HG03095 (cell line): ENCODE measurements around the gene TOMM40.
A peak's percentile ranks its signal among the peaks of the same experiment; 100 is the strongest.
"Not testable (repeated sequence)": the region's sequence is repeated elsewhere in the genome, so short reads cannot be mapped to it uniquely, and the experiment has no call there.

Experiments
- ATAC-seq: cut with Tn5 transposase; IDR thresholded peaks from one replicate; pipeline ENCODE4 v1.9.1; 2021; ENCODE audit warnings: moderate library complexity; ENCODE audit not compliant: unreplicated experiment

The TOMM40 gene

GRCh38 chr19:44893332-44894051 lies 2.4 kb downstream of the TOMM40 start:
- no peak for ATAC-seq

- ATAC-seq = no peak
Measured at GRCh38 chr19:44894052-44894400, 3.0 kb downstream of the TOMM40 start.

- ATAC-seq = no peak
Measured at GRCh38 chr19:44894946-44895345, 3.9 kb downstream of the TOMM40 start.

GRCh38 chr19:44897835-44898234 lies 6.8 kb downstream of the TOMM40 start:
- ATAC-seq = no peak

GRCh38 chr19:44900328-44901244 lies 9.5 kb downstream of the TOMM40 start:
- no peak for ATAC-seq

- ATAC-seq = no peak
Measured at GRCh38 chr19:44903216-44903601, 12.2 kb downstream of the TOMM40 start.

- ATAC-seq = no peak
Measured at GRCh38 chr19:44903602-44904425, 12.8 kb downstream of the TOMM40 start.

GRCh38 chr19:44904426-44904994 lies 13.5 kb downstream of the TOMM40 start:
- no peak for ATAC-seq

- ATAC-seq = no peak
Measured at GRCh38 chr19:44905437-44906160, 14.5 kb downstream of the TOMM40 start, which contains the start of gene APOE. Gene APOE, plus strand, starts transcription at chr19:44905796. Its CDS starts 829 bp downstream, at chr19:44906625.

GRCh38 chr19:44907613-44908012 lies 16.6 kb downstream of the TOMM40 start:
- ATAC-seq = no peak

GRCh38 chr19:44908074-44908835 lies 17.2 kb downstream of the TOMM40 start:
- ATAC-seq = no peak

GRCh38 chr19:44908836-44909261 lies 17.8 kb downstream of the TOMM40 start:
- no peak for ATAC-seq

- no peak for ATAC-seq
Measured at GRCh38 chr19:44909775-44910174, 18.7 kb downstream of the TOMM40 start.

GRCh38 chr19:44911896-44912295 lies 20.8 kb downstream of the TOMM40 start:
- ATAC-seq = not testable (repeated sequence)

GRCh38 chr19:44912854-44913253 lies 21.8 kb downstream of the TOMM40 start:
- ATAC-seq = no peak

GRCh38 chr19:44913512-44914432 lies 22.7 kb downstream of the TOMM40 start:
- ATAC-seq = not testable (repeated sequence)

GRCh38 chr19:44914433-44915206 lies 23.6 kb downstream of the TOMM40 start, which contains the start of gene APOC1:
Gene APOC1, plus strand, starts transcription at chr19:44914608. Its CDS starts 284 bp downstream, at chr19:44914892.
- peak; percentile 93 for ATAC-seq
